GM12875 (cell line): ENCODE data around the gene SLC38A3.

Experiments used
- H3K4me3 ChIP-seq: one replicate; pipeline ENCODE4 v1.5.1; 2011; ENCODE audit warnings: low read depth, low read length, control low read depth
- CTCF ChIP-seq: IDR thresholded peaks from 2 replicates; pipeline ENCODE4 v1.5.1; 2011; ENCODE audit warnings: low read depth, mild to moderate bottlenecking, control low read depth, inconsistent platforms, low read length, moderate library complexity, borderline replicate concordance; ENCODE audit not compliant: insufficient read depth

SLC38A3 gene

GRCh38 chr3:50237754-50238548 lies 32.9 kb downstream of the SLC38A3 start:
- TF ChIP-seq CTCF = no peak
- H3K4me3 ChIP-seq = peak overlapping the region; percentile 89

GRCh38 chr3:50238549-50239026 lies 33.5 kb downstream of the SLC38A3 start:
- TF ChIP-seq CTCF = no peak
- H3K4me3 ChIP-seq = peak overlapping the region; percentile 89

GRCh38 chr3:50239649-50240048 lies 34.6 kb downstream of the SLC38A3 start:
- TF ChIP-seq CTCF = no peak
- H3K4me3 ChIP-seq = no peak overlapping the region

- TF ChIP-seq CTCF = no peak
- H3K4me3 ChIP-seq = no peak overlapping the region
These were observed 36.1 kb downstream of the SLC38A3 start for GRCh38 chr3:50241163-50241562.

GRCh38 chr3:50241713-50242380 lies 36.8 kb downstream of the SLC38A3 start:
- H3K4me3 ChIP-seq = no peak overlapping the region
- TF ChIP-seq CTCF = no peak

GRCh38 chr3:50242381-50242770 lies 37.3 kb downstream of the SLC38A3 start:
- TF ChIP-seq CTCF = no peak
- H3K4me3 ChIP-seq = no peak overlapping the region

GRCh38 chr3:50242851-50243542 lies 37.9 kb downstream of the SLC38A3 start:
- H3K4me3 ChIP-seq = peak overlapping the region; percentile 3
- TF ChIP-seq CTCF = peak; percentile 12; the same call in 1 of the 2 replicates
